ENCODE measurements around the gene POU2AF2. TPM values are rescaled to one million over a fixed set of nuclear protein-coding genes. Genes with fewer than 3 reads are reported as not detected.

Gene POU2AF2
- total and polyA plus RNA-seq, 2 experiments from 2014 or later, result 0.89 TPM; not detected in 1

DNA sequence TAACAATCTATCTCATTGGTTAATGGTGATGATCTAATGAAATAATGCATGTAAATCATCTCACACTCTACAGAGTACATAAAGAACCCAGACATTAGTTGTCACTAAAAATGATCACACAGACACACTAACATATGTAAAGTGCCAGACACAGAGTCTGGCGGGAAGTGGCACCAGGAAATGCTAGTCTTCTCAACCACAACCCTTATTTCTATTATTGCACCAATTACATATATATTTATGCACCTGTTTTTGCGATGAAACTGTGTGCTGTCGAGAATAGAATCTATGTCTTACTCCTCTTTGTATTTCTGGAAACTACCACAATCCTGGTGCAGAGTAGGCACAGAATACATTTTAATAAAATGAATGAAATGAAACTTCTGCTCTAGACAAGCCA is 26.9 kb downstream of the POU2AF2 start:
- H3K36me3 ChIP-seq (replicated peaks; ENCODE audit: insufficient read depth, low read depth), result no peaks in the 10 kb centered on the region
- DNase-seq (ENCODE audit: low spot score), result no peak
- no peaks in the 10 kb centered on the region for H4K20me1 ChIP-seq (ENCODE audit: insufficient read depth, poor library complexity, severe bottlenecking)
- H2AFZ ChIP-seq, result no peak overlapping the region
- no peak overlapping the region for H3K4me3 ChIP-seq
- WGBS (ENCODE audit: low lambda C conversion rate, missing lambda C conversion rate), result 90% methylated on average over 3 of the region's 3 CpGs
- no peaks in the 10 kb centered on the region for H3K27me3 ChIP-seq
- H3K9me2 ChIP-seq (replicated peaks; ENCODE audit: insufficient read depth), result no peaks in the 10 kb centered on the region
- no peak overlapping the region for H3K27ac ChIP-seq
- H3K79me2 ChIP-seq, result no peaks in the 10 kb centered on the region
- H3K9me3 ChIP-seq (ENCODE audit: low read depth), result no peaks in the 10 kb centered on the region
- TF ChIP-seq, protein P1, sequence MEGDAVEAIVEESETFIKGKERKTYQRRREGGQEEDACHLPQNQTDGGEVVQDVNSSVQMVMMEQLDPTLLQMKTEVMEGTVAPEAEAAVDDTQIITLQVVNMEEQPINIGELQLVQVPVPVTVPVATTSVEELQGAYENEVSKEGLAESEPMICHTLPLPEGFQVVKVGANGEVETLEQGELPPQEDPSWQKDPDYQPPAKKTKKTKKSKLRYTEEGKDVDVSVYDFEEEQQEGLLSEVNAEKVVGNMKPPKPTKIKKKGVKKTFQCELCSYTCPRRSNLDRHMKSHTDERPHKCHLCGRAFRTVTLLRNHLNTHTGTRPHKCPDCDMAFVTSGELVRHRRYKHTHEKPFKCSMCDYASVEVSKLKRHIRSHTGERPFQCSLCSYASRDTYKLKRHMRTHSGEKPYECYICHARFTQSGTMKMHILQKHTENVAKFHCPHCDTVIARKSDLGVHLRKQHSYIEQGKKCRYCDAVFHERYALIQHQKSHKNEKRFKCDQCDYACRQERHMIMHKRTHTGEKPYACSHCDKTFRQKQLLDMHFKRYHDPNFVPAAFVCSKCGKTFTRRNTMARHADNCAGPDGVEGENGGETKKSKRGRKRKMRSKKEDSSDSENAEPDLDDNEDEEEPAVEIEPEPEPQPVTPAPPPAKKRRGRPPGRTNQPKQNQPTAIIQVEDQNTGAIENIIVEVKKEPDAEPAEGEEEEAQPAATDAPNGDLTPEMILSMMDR (IDR thresholded peaks at IDR 0.05; ENCODE audit: poor library complexity), result no peak
- TF ChIP-seq EZH2phosphoT487 (IDR thresholded peaks at IDR 0.05; ENCODE audit: low read depth, severe bottlenecking, unreplicated experiment), result no peak
- TF ChIP-seq EZH2 (IDR thresholded peaks at IDR 0.05; ENCODE audit: borderline replicate concordance), result no peak
- no peak overlapping the region for H3K4me2 ChIP-seq
- no peaks in the 10 kb centered on the region for H3K4me1 ChIP-seq (ENCODE audit: insufficient read depth)

DNA sequence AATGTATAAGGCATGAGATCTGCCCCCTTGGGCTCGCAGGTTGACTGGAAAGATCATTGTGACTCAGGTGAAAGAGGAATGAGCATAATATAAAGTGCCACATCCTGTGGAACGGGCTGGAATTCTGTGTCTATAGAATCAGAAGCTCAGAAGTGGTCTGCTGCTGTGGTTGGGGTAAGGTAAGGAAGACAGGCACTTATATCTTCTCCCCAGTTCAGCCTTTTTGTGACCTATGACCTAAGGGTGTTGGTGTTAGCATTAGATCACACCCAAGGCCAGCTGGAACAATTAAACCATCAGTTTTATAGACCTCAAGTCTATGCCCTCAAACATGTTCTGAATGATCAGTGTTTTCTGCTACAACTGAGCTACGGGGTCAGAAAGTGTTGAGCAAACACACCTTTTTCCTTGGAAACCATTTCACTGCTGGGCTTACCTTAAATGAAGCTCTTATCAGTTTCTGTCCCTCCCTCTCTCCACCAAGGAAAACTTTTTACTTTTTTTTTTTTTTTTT is 37.1 kb downstream of the POU2AF2 start:
- peaks cover 5% of the 10 kb centered on the region for H3K4me1 ChIP-seq (ENCODE audit: insufficient read depth)
- H3K79me2 ChIP-seq, result no peaks in the 10 kb centered on the region
- H3K4me2 ChIP-seq, result no peak overlapping the region
- H3K9me3 ChIP-seq (ENCODE audit: low read depth), result no peaks in the 10 kb centered on the region
- no peaks in the 10 kb centered on the region for H3K36me3 ChIP-seq (replicated peaks; ENCODE audit: insufficient read depth, low read depth)
- H3K27me3 ChIP-seq, result no peaks in the 10 kb centered on the region
- H2AFZ ChIP-seq, result no peak overlapping the region
- WGBS (ENCODE audit: low lambda C conversion rate, missing lambda C conversion rate), result 56% methylated on average over 3 of the region's 3 CpGs
- DNase-seq (ENCODE audit: low spot score), result no peak
- H3K4me3 ChIP-seq, result no peak overlapping the region
- no peak for TF ChIP-seq EZH2 (IDR thresholded peaks at IDR 0.05; ENCODE audit: borderline replicate concordance)
- no peak for TF ChIP-seq EZH2phosphoT487 (IDR thresholded peaks at IDR 0.05; ENCODE audit: low read depth, severe bottlenecking, unreplicated experiment)
- TF ChIP-seq, protein P1 (IDR thresholded peaks at IDR 0.05; ENCODE audit: poor library complexity), result no peak
- no peaks in the 10 kb centered on the region for H4K20me1 ChIP-seq (ENCODE audit: insufficient read depth, poor library complexity, severe bottlenecking)
- no peaks in the 10 kb centered on the region for H3K9me2 ChIP-seq (replicated peaks; ENCODE audit: insufficient read depth)
- no peak overlapping the region for H3K27ac ChIP-seq

DNA sequence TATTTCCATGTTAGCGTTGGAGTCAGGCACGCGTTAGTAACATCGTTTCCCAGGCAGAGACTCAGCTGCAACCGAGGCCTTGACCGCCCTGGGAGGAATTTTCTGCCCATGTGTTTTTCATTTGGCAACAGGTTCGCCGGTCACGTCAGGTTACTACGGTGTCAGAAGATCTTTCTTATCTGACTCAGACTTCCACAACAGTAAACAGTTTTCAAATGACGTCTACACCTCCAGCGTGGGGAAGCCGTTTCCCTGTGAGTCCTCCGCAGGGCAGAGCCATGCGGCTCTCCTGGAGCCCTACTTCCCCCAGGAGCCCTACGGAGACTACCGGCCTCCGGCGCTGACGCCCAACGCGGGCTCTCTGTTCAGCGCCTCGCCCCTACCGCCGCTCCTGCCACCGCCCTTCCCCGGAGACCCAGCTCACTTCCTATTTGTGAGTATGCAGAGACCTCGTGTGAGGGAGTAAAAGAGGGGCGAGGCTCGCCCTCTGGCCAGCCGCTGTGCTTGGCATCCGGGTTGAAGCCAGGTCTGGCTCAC is 38.5 kb downstream of the POU2AF2 start:
- DNase-seq (ENCODE audit: low spot score), result peak; percentile 19
- no peak overlapping the region for H2AFZ ChIP-seq
- H4K20me1 ChIP-seq (ENCODE audit: insufficient read depth, poor library complexity, severe bottlenecking), result no peaks in the 10 kb centered on the region
- H3K27me3 ChIP-seq, result no peaks in the 10 kb centered on the region
- WGBS (ENCODE audit: low lambda C conversion rate, missing lambda C conversion rate), result 80% methylated on average over 33 of the region's 33 CpGs
- peaks cover 5% of the 10 kb centered on the region for H3K4me1 ChIP-seq (ENCODE audit: insufficient read depth)
- H3K27ac ChIP-seq, result no peak overlapping the region
- H3K9me3 ChIP-seq (ENCODE audit: low read depth), result no peaks in the 10 kb centered on the region
- H3K4me2 ChIP-seq, result no peak overlapping the region
- H3K79me2 ChIP-seq, result no peaks in the 10 kb centered on the region
- H3K4me3 ChIP-seq, result no peak overlapping the region
- H3K36me3 ChIP-seq (replicated peaks; ENCODE audit: insufficient read depth, low read depth), result no peaks in the 10 kb centered on the region
- no peaks in the 10 kb centered on the region for H3K9me2 ChIP-seq (replicated peaks; ENCODE audit: insufficient read depth)
- no peak for TF ChIP-seq EZH2phosphoT487 (IDR thresholded peaks at IDR 0.05; ENCODE audit: low read depth, severe bottlenecking, unreplicated experiment)
- no peak for TF ChIP-seq EZH2 (IDR thresholded peaks at IDR 0.05; ENCODE audit: borderline replicate concordance)
- TF ChIP-seq, protein P1 (IDR thresholded peaks at IDR 0.05; ENCODE audit: poor library complexity), result no peak

Data from hepatocyte (in vitro differentiated cells).